Omental fat pad (tissue), 4 donors: Measurements from ENCODE around the gene CSK. TPM values are rescaled to one million over a fixed set of nuclear protein-coding genes. Genes with fewer than 3 reads are reported as not detected.

ENCODE experiments used
- ATAC-seq: fragments of 150-250 bp; one replicate; pipeline ENCODE4 v1.9.1; 2016; ENCODE audit warnings: mild to moderate bottlenecking, moderate library complexity; ENCODE audit not compliant: low FRiP score
- DNase-seq: peaks from one replicate; pipeline ENCODE4 v3.0.0-alpha.2; 2019; ENCODE audit warnings: low spot score
- small RNA-seq: library from RNA; depleted of rRNA; stranded (forward); fragments of <200 nt; gene quantifications from one replicate; pipeline ENCODE3, GENCODE V24; 2016
- total RNA-seq, 4 donors: library from RNA; depleted of rRNA; stranded (reverse); fragments of >200 nt; gene quantifications; one replicate each; pipeline ENCODE4 v1.1.0, GENCODE V29; 2016
- TF ChIP-seq, protein P1 (sequence below), 3 donors: fragments of 450-650 bp; IDR thresholded peaks; one replicate each; pipeline ENCODE4 v1.5.1; 2016 to 2017; ENCODE audit warnings: antibody characterized with exemption in 3 of 3, mild to moderate bottlenecking in 3 of 3, moderate library complexity in 2 of 3

Gene CSK
- total RNA-seq, 4 donors from 2014 or later = 11.6 to 43.2 (median 28.2) TPM

DNA sequence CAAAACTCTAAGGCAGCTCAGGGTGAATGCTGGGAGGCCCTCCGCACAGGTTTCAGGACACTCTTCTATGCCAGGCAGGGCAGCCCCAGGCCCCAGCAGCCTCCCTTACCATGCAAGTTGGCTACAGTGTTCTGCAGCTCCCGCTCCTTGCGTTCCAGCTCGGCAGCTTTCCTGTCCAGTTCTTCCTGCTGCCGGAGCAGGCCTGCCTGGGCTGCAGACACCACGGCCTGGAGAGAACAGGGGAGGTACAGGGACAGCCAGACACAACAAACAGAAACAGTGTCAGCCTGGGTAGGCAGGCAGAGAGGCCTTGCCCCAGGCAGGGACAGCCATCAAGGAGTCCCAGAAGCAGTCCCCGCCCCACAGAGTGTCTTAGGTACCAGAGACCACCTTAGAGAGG lies 70.1 kb downstream of the CSK start:
- DNase-seq = no peak
- TF ChIP-seq, protein P1, sequence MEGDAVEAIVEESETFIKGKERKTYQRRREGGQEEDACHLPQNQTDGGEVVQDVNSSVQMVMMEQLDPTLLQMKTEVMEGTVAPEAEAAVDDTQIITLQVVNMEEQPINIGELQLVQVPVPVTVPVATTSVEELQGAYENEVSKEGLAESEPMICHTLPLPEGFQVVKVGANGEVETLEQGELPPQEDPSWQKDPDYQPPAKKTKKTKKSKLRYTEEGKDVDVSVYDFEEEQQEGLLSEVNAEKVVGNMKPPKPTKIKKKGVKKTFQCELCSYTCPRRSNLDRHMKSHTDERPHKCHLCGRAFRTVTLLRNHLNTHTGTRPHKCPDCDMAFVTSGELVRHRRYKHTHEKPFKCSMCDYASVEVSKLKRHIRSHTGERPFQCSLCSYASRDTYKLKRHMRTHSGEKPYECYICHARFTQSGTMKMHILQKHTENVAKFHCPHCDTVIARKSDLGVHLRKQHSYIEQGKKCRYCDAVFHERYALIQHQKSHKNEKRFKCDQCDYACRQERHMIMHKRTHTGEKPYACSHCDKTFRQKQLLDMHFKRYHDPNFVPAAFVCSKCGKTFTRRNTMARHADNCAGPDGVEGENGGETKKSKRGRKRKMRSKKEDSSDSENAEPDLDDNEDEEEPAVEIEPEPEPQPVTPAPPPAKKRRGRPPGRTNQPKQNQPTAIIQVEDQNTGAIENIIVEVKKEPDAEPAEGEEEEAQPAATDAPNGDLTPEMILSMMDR (IDR thresholded peaks at IDR 0.05) = no peak
- ATAC-seq = no peak

Small RNA genes within 50 kb of the gene (small RNA-seq; reads per million reads assigned to genes)
- gene CPLX3 (not detected), gene MIR4513 (not detected), gene MIR6882 (not detected)

Other genes with a start within 250 kb of the CSK start
- 10 to 100 TPM in 1 of 4 donors, 1 to 10 TPM in 3; 2.2 to 16.9 (median 4.3) TPM for gene ARID3B, start 240.9 kb upstream of the CSK start, total RNA-seq
- gene CLK3, start 166.2 kb upstream of the CSK start, total RNA-seq = 100 to 1,000 TPM in 2 of 4 donors, 10 to 100 TPM in 2; 83.8 to 153 (median 103) TPM
- gene EDC3, start 86.1 kb upstream of the CSK start, total RNA-seq = 10 to 100 TPM; 12.7 to 22.7 (median 15.2) TPM
- gene CYP1A1, start 56.6 kb upstream of the CSK start, total RNA-seq = 1 to 10 TPM in 3 of 4 donors, not detected in 1; 1.9 to 8.3 (median 3.6) TPM
- under 1 TPM in 1 of 4 donors, not detected in 3; 0.37 TPM for gene CYP1A2, start 33.2 kb upstream of the CSK start, total RNA-seq
- gene LMAN1L, start 30.8 kb downstream of the CSK start, total RNA-seq = not detected
- gene CPLX3, start 44.5 kb downstream of the CSK start, total RNA-seq = not detected
- gene ULK3, start 61.1 kb downstream of the CSK start, total RNA-seq = 10 to 100 TPM; 23.2 to 52.6 (median 41.4) TPM
- 10 to 100 TPM; 55.5 to 99.4 (median 63.7) TPM for gene SCAMP2, start 91.3 kb downstream of the CSK start, total RNA-seq
- 10 to 100 TPM; 35.9 to 52.2 (median 44.7) TPM for gene MPI, start 108.0 kb downstream of the CSK start, total RNA-seq
- 10 to 100 TPM; 45.0 to 89.9 (median 59.8) TPM for gene FAM219B, start 124.8 kb downstream of the CSK start, total RNA-seq
- 100 to 1,000 TPM in 1 of 4 donors, 10 to 100 TPM in 3; 47.6 to 103 (median 69.7) TPM for gene COX5A, start 156.0 kb downstream of the CSK start, total RNA-seq
- 10 to 100 TPM in 2 of 4 donors, 1 to 10 TPM in 2; 6.9 to 14.4 (median 9.4) TPM for gene RPP25, start 174.7 kb downstream of the CSK start, total RNA-seq
- gene SCAMP5, start 213.5 kb downstream of the CSK start, total RNA-seq = 1 to 10 TPM in 3 of 4 donors, under 1 TPM in 1; 0.60 to 4.6 (median 2.6) TPM
- gene PPCDC, start 241.5 kb downstream of the CSK start, total RNA-seq = 10 to 100 TPM in 3 of 4 donors, 1 to 10 TPM in 1; 9.7 to 21.5 (median 13.6) TPM